Breast epithelium (tissue), 4 donors: ENCODE measurements around the gene EPS8L3. TPM values are rescaled to one million over a fixed set of nuclear protein-coding genes. Genes with fewer than 3 reads are reported as not detected.

Source experiments
- DNase-seq, 2 donors: peaks; one replicate each; pipeline ENCODE4 v3.0.0-alpha.2; 2019; ENCODE audit warnings: low spot score in 2 of 2
- H3K27ac ChIP-seq, 2 donors: fragments of 200-600 bp; sonication (generic) in 1 of 2; one replicate each; pipeline ENCODE4 v1.5.1; 2016 to 2019; ENCODE audit warnings: mild to moderate bottlenecking in 1 of 2
- H3K27me3 ChIP-seq, 2 donors: fragments of 200-600 bp; sonication (generic) in 1 of 2; one replicate each; pipeline versions ENCODE4 v1.5.1 to v1.6.0; 2017 to 2019; ENCODE audit warnings: control low read depth in 1 of 2, mild to moderate bottlenecking in 1 of 2
- H3K36me3 ChIP-seq: fragments of 200-600 bp; one replicate; pipeline ENCODE4 v1.5.1; 2019
- H3K4me1 ChIP-seq, 2 donors: fragments of 200-600 bp; sonication (generic); one replicate each; pipeline ENCODE4 v1.5.1; 2016 to 2019; ENCODE audit warnings: control low read depth in 1 of 2
- H3K4me3 ChIP-seq, 3 donors: fragments of 200-600 bp; sonication (generic); 1 replicate in 2 of 3; 2 replicates in 1 of 3; pipeline ENCODE4 v1.5.1; 2016 to 2019; ENCODE audit warnings: mild to moderate bottlenecking in 3 of 3, moderate library complexity in 2 of 3
- H3K9me3 ChIP-seq, 2 donors: fragments of 200-600 bp; sonication (generic) in 1 of 2; one replicate each; pipeline ENCODE4 v1.5.1; 2016 to 2019; ENCODE audit warnings: control low read depth in 1 of 2
- CTCF ChIP-seq, 3 donors: fragments of 450-650 bp; IDR thresholded peaks; one replicate each; pipeline ENCODE4 v1.5.1; 2016 to 2017; ENCODE audit warnings: antibody characterized with exemption in 3 of 3, mild to moderate bottlenecking in 3 of 3, moderate library complexity in 3 of 3
- POLR2A ChIP-seq: fragments of 450-650 bp; IDR thresholded peaks from one replicate; pipeline ENCODE4 v1.6.1; 2016; ENCODE audit warnings: antibody characterized with exemption, mild to moderate bottlenecking, moderate library complexity
- POLR2AphosphoS5 ChIP-seq, 3 donors: sonication (generic); formaldehyde crosslinking; IDR thresholded peaks; one replicate each; pipeline ENCODE4 v1.6.1; 2017; ENCODE audit warnings: antibody characterized with exemption in 3 of 3
- intact Hi-C: fragments of 100-400 bp; cut with DNase I; formaldehyde crosslinking; loops from one replicate; pipeline ENCODE4 v1.15.1; 2023; ENCODE audit warnings: low total_unique reads
- total RNA-seq, 3 donors: library from RNA; depleted of rRNA; stranded (reverse); fragments of >200 nt; gene quantifications; one replicate each; pipeline ENCODE4 v1.1.0, GENCODE V29; 2016

Gene EPS8L3
- total RNA-seq, 3 donors from 2014 or later = 3.6 TPM; not detected in 2

- no peak overlapping the region for H3K4me3 ChIP-seq
- no peak for TF ChIP-seq POLR2AphosphoS5 (IDR thresholded peaks at IDR 0.05)
- TF ChIP-seq POLR2A = no peak
- TF ChIP-seq CTCF (IDR thresholded peaks at IDR 0.05) = no peak
- H3K4me1 ChIP-seq = no peaks in the 10 kb centered on the region
- H3K27ac ChIP-seq = no peak overlapping the region
- intact Hi-C loops = no loop called here
- H3K27me3 ChIP-seq = no peaks in the 10 kb centered on the region
- DNase-seq = no peak
- H3K36me3 ChIP-seq = no peaks in the 10 kb centered on the region
- peaks cover 0 to 4% of the 10 kb centered on the region in 2 donors for H3K9me3 ChIP-seq
Observed at GRCh38 chr1:109730666-109731065, 33.1 kb downstream of the EPS8L3 start.

DNA sequence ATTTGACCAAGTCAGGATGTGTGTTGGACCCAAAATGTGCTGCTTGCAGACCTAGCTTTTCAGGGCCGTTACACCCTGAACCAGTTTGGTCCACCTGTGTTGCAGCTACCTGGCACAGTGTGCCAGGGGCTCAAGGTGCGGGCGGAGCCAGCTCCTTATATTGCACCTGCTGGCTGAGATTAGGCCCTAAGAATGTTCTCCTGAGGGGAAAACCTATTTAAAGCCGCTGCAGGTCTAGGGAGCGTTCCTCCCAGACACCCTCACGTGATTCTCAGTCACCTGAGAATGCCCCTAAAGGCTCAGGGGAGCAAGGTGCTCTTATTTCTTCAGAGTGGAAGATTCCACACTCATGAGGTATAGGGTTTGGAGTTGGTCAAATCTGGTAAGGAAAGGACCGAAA is 34.9 kb downstream of the EPS8L3 start:
- H3K27ac ChIP-seq = no peak overlapping the region
- no peak for DNase-seq
- H3K4me1 ChIP-seq = no peaks in the 10 kb centered on the region
- peaks cover 0 to 2% of the 10 kb centered on the region in 2 donors for H3K9me3 ChIP-seq
- no peaks in the 10 kb centered on the region for H3K27me3 ChIP-seq
- no peaks in the 10 kb centered on the region for H3K36me3 ChIP-seq
- TF ChIP-seq CTCF (IDR thresholded peaks at IDR 0.05) = no peak
- TF ChIP-seq POLR2AphosphoS5 (IDR thresholded peaks at IDR 0.05) = no peak
- no peak overlapping the region for H3K4me3 ChIP-seq
- intact Hi-C loops = no loop called here

DNA sequence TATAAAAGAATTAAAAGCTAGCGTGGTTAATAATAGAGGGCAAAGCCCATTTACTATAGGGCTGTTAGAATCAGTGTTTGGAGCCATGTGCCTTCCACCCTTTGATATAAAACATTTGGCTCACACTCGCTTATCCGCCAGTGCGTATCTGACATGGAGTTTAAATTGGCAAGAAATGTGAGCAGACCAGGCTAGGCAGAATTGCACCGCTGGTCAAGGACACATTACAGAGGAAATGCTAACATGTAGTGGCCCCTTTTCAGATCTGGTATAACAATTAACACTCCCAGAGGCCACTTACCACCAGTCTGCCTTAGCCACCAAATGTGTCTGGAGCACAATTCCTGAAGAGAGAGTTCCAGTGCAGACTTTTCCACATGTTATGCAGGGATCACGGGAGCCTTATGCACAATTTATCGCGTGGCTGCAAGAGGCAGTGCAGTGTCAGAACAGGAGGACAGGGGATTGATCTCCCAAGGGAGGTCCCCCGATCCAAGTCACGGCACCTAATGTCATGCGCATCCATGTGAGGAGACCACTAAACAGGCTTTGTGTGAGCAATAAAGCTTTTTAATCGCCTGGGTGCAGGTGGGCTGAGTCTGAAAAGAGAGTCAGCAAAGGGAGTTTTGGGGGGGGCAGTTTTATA is 36.9 kb downstream of the EPS8L3 start:
- no peak for DNase-seq
- Histone ChIP-seq H3K27me3 (no peaks in the 10 kb centered on the region), H3K4me3 (no peak overlapping the region), H3K36me3 (no peaks in the 10 kb centered on the region), H3K27ac (no peak overlapping the region), H3K9me3 (no peaks in the 10 kb centered on the region), H3K4me1 (no peaks in the 10 kb centered on the region)
- intact Hi-C loops = no loop called here
- TF ChIP-seq POLR2A (no peak), POLR2AphosphoS5 (IDR thresholded peaks at IDR 0.05) (no peak), CTCF (IDR thresholded peaks at IDR 0.05) (no peak)

GRCh38 chr1:109726007-109726406 is 37.7 kb downstream of the EPS8L3 start:
- no peaks in the 10 kb centered on the region for H3K9me3 ChIP-seq
- TF ChIP-seq POLR2AphosphoS5 (IDR thresholded peaks at IDR 0.05) (no peak), CTCF (IDR thresholded peaks at IDR 0.05) (no peak), POLR2A (no peak)
- H3K4me1 ChIP-seq = no peaks in the 10 kb centered on the region
- no peak overlapping the region for H3K4me3 ChIP-seq
- H3K27ac ChIP-seq = no peak overlapping the region
- no peaks in the 10 kb centered on the region for H3K36me3 ChIP-seq
- H3K27me3 ChIP-seq = no peaks in the 10 kb centered on the region
- intact Hi-C loops = no loop called here
- DNase-seq = no peak

- H3K36me3 ChIP-seq = no peaks in the 10 kb centered on the region
- no peaks in the 10 kb centered on the region for H3K9me3 ChIP-seq
- H3K27ac ChIP-seq = no peak overlapping the region
- H3K4me3 ChIP-seq = no peak overlapping the region
- H3K4me1 ChIP-seq = no peaks in the 10 kb centered on the region
- intact Hi-C loops = no loop called here
- H3K27me3 ChIP-seq = no peaks in the 10 kb centered on the region
- no peak for DNase-seq
- TF ChIP-seq POLR2A = no peak
Observed at GRCh38 chr1:109725510-109725909, 38.2 kb downstream of the EPS8L3 start.

DNA sequence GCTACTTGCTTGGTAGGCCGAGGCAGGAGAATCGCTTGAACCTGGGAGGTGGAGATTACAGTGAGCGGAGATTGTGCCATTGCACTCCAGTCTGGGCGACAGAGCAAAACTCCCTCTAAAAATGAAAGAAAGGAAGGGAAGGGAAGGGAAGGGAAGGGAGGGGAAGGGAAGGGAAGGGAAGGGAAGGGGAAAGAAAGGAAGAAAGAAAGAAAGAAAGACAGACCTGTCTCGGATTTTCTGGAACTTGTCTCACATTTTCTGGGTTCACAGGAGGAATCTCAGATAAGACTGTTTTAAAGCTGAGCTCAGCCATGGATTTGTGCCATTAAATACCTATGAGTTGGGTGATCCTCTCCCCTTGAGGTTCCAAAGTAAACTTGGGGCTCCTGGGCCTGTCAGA is 38.8 kb downstream of the EPS8L3 start:
- no peak for DNase-seq
- Histone ChIP-seq H3K36me3 (no peaks in the 10 kb centered on the region), H3K27ac (no peak overlapping the region), H3K27me3 (no peaks in the 10 kb centered on the region), H3K9me3 (no peaks in the 10 kb centered on the region), H3K4me1 (no peaks in the 10 kb centered on the region), H3K4me3 (no peak overlapping the region)
- TF ChIP-seq CTCF (IDR thresholded peaks at IDR 0.05) (no peak), POLR2A (no peak), POLR2AphosphoS5 (IDR thresholded peaks at IDR 0.05) (no peak)
- intact Hi-C loops = no loop called here
